AG20443 (cell line): Measurements from ENCODE around the gene MBNL3.
A peak's percentile ranks its signal among the peaks of the same experiment; 100 is the strongest.
"Not testable (repeated sequence)": the region's sequence is repeated elsewhere in the genome, so short reads cannot be mapped to it uniquely, and the experiment has no call there.

ENCODE experiments used
- DNase-seq: peaks from one replicate; pipeline ENCODE4 v3.0.0; 2012; ENCODE audit warnings: low spot score, mixed read lengths

MBNL3 gene

DNA sequence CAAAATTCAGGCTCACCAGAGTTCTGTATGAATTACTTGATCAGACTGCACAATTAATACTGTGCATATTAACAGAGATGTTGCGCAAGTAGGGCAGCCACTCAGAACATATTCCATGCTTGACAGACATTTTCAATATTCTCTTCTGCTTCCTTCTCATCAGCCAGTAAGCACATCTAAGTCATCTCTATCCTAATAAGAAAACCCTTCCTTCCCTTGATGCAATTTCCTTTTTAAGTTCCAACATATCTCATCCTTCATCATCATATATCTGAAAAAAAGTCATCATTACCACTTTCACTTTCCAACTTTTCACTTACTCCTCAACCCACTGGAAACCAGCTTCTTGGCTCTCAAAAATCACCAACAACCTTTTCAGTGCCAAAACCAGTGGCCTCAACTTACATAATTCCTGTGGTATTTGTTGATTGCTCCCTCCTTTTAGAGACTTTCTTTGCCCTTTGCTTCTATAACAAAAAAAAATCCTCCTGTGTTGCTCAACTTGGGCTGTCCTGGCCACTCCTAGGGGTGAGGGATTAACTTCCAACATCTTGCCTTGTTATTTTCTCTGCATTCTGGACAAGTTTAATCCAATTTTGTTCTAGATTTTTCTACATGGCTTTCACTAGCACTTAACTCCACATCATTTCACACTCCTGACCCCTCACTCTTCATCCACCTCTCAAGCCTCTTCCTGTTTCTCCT lies 14.1 kb downstream of the MBNL3 start:
- DNase-seq, result no peak

DNA sequence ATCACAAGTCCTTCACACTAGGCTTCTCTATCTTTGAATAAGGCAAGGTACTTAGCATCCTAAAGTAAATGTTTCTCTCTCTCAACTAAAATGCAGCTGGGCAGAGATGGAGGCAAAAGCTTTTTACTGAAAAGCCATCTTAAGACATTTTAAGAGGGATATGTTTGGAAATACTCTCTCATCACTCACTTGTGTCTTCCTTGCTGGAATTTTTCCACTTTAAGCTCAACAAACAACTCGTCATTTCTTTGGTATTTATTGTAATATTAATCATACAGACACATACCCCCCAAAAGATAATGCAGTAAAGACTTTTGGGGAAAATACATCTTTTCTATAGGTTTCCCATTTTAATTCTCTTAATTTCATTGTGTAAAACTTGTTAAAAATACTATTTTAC lies 16.4 kb downstream of the MBNL3 start:
- no peak for DNase-seq

DNA sequence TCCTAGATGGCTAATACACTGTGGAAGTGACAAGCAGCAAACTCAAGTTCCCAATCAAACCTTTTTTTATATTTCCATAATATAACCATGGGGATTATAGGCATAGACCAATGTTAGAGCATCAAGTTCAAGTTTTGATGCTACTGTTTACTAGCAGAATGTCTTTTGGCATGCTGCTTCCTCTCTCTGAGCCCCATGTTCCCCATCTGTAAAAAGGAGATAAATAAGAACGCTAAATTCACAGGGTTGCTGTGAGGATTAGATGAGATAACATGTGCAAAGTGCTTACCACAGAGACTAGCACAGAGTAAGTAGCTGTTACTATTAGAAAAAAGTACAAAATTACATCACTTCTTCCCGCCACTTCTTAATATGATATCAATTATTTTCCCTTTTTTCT lies 18.0 kb downstream of the MBNL3 start:
- DNase-seq, result no peak

- no peak for DNase-seq
Observed at GRCh38 chrX:132470179-132470578, 18.7 kb downstream of the MBNL3 start.

DNA sequence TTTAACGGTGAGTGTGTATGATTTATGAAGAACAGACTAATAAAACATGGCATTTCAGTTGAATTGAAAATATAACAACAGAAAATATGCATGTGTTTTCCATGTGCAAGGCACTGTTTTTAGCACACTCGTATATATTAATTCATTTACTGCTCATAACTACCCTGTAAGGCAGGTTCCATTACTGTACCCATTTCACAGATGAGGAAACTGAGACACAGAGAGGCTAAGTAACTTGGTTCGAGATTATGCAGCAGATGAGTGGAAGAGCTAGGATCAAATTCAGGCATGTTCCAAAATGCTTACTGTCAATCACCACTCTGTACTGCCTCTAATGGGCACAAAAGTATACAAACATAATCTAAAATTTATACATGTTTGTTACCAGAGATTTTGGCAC lies 20.4 kb downstream of the MBNL3 start:
- no peak for DNase-seq

- DNase-seq, result no peak
Observed at GRCh38 chrX:132467989-132468388, 20.8 kb downstream of the MBNL3 start.

GRCh38 chrX:132467026-132467425 lies 21.8 kb downstream of the MBNL3 start:
- DNase-seq, result peak; percentile 26

DNA sequence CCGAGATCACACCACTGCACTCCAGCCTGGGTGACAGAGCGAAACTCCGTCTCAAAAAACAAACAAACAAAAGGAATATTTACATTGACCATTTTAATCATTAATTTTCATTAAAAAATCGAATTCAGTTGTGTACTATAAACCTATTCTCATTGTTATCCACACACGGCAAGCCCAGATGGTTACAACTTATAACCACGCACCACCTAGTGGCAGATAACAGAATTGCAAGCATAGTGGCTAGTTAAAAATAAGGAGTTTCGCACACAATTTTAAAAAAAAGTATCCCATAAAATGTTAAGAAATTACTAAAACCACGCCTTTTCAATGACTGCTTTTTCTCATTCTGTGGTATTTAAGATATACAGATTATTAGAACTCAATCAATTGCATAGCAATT lies 25.4 kb downstream of the MBNL3 start:
- DNase-seq, result no peak

- no peak for DNase-seq
Observed at GRCh38 chrX:132461886-132462285, 27.0 kb downstream of the MBNL3 start.

GRCh38 chrX:132452911-132453550 lies 35.8 kb downstream of the MBNL3 start:
- no peak for DNase-seq

GRCh38 chrX:132445909-132446308 lies 42.9 kb downstream of the MBNL3 start:
- DNase-seq, result not testable (repeated sequence)

- DNase-seq, result no peak
Observed at GRCh38 chrX:132444936-132445335, 43.9 kb downstream of the MBNL3 start.

DNA sequence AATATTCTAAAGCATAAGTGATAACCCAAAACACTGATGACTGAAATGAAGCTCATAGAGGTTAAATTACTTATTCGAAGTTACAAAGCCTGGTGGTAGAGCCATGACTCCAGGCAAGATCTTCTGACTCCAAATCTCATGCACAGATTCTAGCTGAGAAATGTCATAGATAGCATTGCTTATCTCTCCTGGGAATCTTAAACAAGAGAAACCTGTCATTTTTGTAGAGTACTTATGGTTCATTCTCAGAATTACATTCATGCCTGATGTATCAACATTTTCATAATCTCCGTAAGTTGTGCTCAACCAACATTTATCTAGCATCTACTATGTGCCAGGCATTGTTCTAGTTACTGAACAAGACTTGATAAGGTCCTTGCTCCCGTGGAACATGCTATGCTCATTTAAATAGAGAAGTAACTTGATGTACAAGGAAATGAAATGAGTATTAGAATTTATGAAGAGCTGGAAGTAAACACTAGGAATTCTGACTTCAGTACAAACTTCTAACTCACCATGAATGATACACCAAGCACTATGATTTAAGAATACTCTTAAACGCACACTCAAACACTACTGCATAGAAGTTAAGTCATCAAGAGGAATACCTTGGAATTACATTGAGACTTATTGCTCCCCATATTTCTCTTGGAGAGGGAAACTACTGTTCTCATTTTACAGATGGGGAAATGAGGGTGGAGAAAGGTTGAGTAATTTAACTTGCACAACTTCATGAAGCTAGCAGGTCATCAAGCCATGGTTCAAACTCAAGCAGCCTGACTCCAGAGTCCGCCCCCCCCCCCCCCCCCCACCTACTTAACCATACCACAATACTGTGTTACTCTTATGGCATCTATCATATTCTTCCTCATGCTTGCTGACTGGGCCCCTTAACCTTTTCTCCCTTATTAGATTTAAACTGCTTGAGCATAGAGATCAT lies 45.4 kb downstream of the MBNL3 start:
- DNase-seq, result peak; percentile 2

DNA sequence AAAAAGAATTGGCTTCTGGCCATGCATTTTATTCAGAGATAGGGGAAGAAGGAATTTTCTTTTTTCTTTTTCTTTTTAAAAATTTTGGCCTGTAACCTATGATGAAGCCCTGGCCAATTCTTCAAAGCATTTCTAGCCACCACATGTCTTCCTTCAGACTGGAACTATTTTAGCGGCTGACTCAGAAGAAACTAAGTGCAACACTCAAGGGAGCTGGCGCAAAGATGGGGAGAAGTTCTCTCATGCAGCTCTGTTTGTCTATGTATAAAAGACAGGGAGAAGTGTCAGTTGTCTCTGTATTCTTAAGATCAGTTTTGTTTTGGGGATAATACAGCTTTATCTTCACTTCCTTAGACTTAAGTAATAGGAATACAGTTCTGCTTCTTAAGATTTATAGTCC lies 46.1 kb downstream of the MBNL3 start:
- DNase-seq, result peak; percentile 21

GRCh38 chrX:132435222-132435621 lies 53.6 kb downstream of the MBNL3 start:
- DNase-seq, result peak; percentile 2

GRCh38 chrX:132433551-132433950 lies 55.3 kb downstream of the MBNL3 start:
- no peak for DNase-seq

- no peak for DNase-seq
Observed at GRCh38 chrX:132433001-132433400, 55.8 kb downstream of the MBNL3 start.

DNA sequence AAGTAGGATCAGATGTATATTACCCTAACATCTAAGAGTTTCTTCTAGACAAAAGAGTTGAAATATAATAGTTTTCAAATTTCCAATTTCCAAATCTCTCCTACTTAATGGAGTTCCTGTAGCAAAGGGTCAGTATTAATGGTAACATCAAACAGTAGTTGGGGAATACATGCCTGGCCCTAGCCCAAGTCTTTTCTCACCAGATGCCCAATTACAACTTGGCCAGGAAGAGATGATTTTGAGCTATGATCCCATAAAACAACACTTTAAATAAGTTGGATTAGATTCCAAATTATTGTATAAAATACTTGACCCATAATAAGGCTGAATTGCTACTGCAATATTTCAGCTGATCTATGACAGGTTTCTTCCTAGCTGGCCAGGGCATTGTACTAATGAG lies 59.9 kb downstream of the MBNL3 start:
- DNase-seq, result no peak

DNA sequence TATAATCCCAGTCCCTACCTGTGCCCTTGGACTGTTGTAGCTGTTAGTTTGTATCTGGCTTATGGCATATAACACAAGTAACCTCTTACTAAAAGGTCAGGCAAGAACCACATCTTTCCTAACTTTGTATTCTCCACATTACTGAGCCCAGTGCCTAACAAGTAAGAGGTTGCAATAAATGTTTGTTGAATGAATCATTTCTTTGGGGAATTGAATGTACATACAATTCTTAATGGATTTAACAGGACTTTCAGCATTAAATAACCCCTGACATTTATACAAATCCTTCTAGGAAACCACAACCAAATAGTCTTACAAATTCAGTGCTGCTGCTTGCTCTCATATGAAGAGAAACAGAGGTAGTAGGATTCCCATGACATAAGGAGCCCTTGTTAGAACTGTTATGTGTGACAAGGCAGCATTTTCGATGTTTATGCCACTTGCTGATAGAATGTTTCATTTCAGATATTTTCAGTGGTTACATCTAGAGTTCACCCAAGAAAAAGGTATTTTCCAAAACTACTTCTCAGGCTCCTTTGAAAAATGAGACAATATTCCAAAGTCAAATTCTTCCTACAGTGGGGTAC lies 62.0 kb downstream of the MBNL3 start:
- peak; percentile 11 for DNase-seq

DNA sequence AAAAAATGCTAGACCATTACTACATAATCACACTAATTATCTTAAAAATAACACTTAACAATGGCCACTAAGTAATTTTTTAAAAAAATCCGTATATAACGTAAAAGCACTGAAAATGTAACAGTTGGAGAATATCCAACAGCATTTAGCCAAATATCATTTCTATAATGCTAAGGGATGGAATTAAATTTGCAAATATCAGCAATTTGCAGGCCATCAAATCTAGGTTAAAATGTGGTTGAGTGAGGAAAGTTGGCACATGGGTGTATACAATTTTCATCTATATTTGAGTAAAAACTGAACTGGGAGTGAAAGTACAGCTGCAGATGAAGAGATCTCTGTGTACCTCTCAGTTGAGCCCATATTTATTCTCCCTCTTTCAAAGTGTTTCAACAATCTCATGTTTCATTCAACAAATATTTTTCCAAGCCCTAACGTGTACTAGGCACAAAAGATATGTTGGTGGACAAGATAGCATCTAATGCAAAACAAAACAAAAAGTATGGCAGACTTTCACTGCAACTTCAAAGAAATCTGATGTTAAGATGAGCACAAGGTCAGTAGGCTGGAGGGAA lies 63.0 kb downstream of the MBNL3 start:
- DNase-seq, result no peak

DNA sequence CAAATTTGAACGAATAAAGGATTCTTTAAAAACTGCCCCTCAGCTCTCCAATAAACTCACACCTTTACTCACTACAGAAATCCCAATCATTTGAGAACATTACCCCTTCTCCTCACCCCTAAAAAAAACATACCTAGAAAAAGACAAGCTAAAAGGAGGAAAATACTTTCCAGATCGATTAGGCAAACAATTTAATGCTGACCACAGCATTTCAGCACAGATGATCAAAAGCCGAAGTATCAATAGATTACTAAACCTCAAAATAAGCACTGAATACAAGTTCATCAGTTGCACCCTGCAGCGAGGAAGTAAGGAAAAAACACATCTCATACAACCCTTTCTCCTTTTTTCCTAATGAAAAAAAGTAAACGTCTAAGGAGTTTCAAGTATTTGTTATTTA lies 65.5 kb downstream of the MBNL3 start:
- DNase-seq, result no peak

GRCh38 chrX:132415012-132415411 lies 73.8 kb downstream of the MBNL3 start:
- DNase-seq, result no peak
